Hypothalamus (tissue), 51 donors: ENCODE results near the gene NFAM1.

Experiments
- DNase-seq, 51 donors: peaks; one replicate each; lab custom pipeline; 2025; lab: John Stamatoyannopoulos, UW

Gene NFAM1

GRCh38 chr22:42417645-42418305 is 14.4 kb downstream of the NFAM1 start:
- DNase-seq: peak in 1 of 51 donors; percentile 19

- DNase-seq: no peak
Observed at GRCh38 chr22:42416671-42417230, 15.5 kb downstream of the NFAM1 start.

GRCh38 chr22:42414565-42415303 is 17.5 kb downstream of the NFAM1 start:
- DNase-seq: no peak

- DNase-seq: no peak
Observed at GRCh38 chr22:42414021-42414420, 18.2 kb downstream of the NFAM1 start.

- DNase-seq: peak in 7 of 51 donors; percentile 13 to 46 (median 23)
Observed at GRCh38 chr22:42412744-42413333, 19.4 kb downstream of the NFAM1 start.

- no peak for DNase-seq
Observed at GRCh38 chr22:42410708-42411107, 21.5 kb downstream of the NFAM1 start.

- no peak for DNase-seq
Observed at GRCh38 chr22:42408810-42409529, 23.2 kb downstream of the NFAM1 start.

- DNase-seq: no peak
Observed at GRCh38 chr22:42408276-42408675, 23.9 kb downstream of the NFAM1 start.

- no peak for DNase-seq
Observed at GRCh38 chr22:42404266-42404665, 27.9 kb downstream of the NFAM1 start.

- DNase-seq: no peak
Observed at GRCh38 chr22:42401535-42402334, 30.5 kb downstream of the NFAM1 start.

- DNase-seq: no peak
Observed at GRCh38 chr22:42400811-42401534, 31.2 kb downstream of the NFAM1 start.

GRCh38 chr22:42399315-42400271 is 32.6 kb downstream of the NFAM1 start:
- peak in 28 of 51 donors; percentile 14 to 65 (median 38) for DNase-seq

GRCh38 chr22:42397332-42398249 is 34.6 kb downstream of the NFAM1 start:
- DNase-seq: peak in 4 of 51 donors; percentile 17 to 45 (median 30)

GRCh38 chr22:42396621-42397331 is 35.4 kb downstream of the NFAM1 start:
- DNase-seq: peak in 2 of 51 donors; percentile 7 to 18

- no peak for DNase-seq
Observed at GRCh38 chr22:42389143-42389542, 43.1 kb downstream of the NFAM1 start.

GRCh38 chr22:42388130-42388797 is 43.9 kb downstream of the NFAM1 start:
- peak in 33 of 51 donors; percentile 13 to 77 (median 51) for DNase-seq
